ENCODE measurements around the gene TRABD2A.

DNA sequence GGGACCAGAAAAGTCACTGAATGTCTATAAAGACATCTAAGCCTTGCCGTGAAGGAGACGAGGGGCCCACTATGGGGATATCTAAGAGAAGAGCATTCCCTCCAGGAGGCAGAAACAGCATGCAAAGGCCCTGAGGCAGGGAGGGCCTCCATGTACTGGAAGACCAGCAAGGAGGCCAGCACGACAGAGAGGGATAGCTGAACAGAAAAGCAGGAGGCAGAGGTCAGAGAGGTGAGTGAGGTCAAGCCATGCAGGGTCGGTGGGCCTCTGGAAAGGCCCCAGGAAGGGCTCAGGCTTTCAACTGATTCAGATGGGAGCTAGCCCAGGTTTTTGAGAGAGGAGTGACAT, 5.7 kb downstream of the TRABD2A start:
- TF ChIP-seq EZH2 (IDR thresholded peaks at IDR 0.05; ENCODE audit: insufficient read depth, poor library complexity, severe bottlenecking) (no peak), EZH2phosphoT487 (IDR thresholded peaks at IDR 0.05; ENCODE audit: insufficient read depth, low read depth) (no peak)

All from GM23248 (cell line).